CD4-positive, alpha-beta T cell treated with Interleukin-17A for 4 hours (primary cell): Measurements from ENCODE around the gene PCDHGA7.
A peak's percentile ranks its signal among the peaks of the same experiment; 100 is the strongest.
"Not testable (repeated sequence)": the region's sequence is repeated elsewhere in the genome, so short reads cannot be mapped to it uniquely, and the experiment has no call there.

ENCODE experiments used
- DNase-seq: peaks from one replicate; pipeline ENCODE4 v3.0.0-alpha.2; 2020; ENCODE audit warnings: mixed read lengths

PCDHGA7 gene

DNA sequence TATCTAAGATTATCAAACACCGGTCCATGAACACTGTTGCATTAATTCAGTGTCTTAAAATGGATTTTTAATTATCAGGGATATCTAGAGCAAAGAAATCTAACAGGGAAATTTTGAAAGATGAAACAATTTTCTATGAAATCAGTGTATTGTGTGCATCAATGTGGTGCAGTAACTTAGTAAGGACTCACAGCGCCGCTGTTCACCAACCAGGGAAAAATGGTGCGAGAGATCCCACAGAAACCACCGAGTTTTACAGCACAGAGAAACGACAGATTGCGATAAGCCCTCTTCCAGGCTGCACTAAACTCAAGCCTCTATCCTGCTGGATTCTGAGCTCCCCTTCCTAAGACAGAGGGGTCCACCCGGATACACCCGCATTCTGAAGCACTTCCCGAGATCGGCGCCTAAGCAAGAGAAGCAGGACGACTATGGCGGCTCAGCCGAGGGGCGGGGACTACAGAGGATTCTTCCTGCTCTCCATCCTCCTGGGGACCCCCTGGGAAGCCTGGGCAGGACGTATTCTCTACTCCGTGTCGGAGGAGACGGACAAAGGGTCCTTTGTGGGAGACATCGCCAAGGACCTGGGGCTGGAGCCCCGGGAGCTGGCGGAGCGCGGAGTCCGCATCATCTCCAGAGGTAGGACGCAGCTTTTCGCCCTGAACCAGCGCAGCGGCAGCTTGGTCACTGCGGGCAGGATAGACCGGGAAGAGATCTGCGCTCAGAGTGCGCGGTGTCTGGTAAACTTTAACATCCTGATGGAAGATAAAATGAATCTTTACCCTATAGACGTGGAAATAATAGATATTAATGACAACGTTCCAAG is at the start of gene PCDHGA7:
Gene PCDHGA7, plus strand, starts transcription at position 274 of the 826 bp plus-strand sequence. Its CDS starts 158 bp downstream, at position 432.
- no peak for DNase-seq

DNA sequence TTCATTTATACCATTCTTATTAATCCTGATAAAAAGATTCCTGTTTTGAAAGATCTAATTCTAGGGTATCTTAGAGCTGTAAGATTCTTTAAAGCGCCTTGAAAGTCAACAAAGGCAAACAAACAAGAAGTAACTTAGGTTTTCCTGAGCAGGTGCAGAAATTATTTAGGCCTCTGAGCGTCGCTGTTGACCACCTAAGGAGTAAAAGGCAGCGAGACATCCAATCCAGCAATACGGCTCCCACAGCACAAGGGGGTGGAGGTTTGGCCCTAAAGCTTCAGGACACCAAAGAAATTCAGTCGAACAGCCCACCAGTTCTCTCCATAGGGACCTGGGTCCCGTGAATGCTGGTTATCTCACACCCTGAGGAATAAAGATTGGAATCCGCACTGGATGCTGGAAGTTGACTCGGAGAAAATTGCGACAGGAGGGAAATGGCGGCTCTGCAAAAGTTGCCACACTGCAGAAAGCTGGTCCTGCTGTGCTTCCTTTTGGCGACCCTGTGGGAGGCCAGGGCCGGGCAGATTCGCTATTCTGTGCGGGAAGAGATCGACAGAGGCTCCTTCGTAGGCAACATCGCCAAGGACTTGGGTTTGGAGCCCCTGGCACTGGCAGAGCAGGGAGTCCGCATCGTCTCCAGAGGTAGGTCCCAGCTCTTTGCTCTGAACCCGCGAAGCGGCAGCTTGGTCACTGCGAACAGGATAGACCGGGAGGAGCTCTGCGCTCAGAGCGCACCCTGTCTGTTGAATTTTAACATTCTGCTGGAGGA is 43.8 kb upstream of the PCDHGA7 start, which contains the start of gene PCDHGA2:
Gene PCDHGA2, plus strand, starts transcription at position 223 of the 769 bp plus-strand sequence.
- no peak for DNase-seq

DNA sequence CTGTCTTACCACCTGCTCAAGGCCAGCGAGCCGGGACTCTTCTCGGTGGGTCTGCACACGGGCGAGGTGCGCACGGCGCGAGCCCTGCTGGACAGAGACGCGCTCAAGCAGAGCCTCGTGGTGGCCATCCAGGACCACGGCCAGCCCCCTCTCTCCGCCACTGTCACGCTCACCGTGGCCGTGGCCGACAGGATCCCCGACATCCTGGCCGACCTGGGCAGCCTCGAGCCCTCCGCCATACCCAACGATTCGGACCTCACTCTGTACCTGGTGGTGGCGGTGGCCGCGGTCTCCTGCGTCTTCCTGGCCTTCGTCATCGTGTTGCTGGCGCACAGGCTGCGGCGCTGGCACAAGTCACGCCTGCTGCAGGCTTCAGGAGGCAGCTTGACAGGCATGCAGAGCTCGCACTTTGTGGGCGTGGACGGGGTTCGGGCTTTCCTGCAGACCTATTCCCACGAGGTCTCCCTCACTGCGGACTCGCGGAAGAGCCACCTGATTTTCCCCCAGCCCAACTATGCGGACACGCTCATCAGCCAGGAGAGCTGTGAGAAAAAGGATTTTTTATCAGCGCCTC is 41.7 kb upstream of the PCDHGA7 start:
- DNase-seq = not testable (repeated sequence)

DNA sequence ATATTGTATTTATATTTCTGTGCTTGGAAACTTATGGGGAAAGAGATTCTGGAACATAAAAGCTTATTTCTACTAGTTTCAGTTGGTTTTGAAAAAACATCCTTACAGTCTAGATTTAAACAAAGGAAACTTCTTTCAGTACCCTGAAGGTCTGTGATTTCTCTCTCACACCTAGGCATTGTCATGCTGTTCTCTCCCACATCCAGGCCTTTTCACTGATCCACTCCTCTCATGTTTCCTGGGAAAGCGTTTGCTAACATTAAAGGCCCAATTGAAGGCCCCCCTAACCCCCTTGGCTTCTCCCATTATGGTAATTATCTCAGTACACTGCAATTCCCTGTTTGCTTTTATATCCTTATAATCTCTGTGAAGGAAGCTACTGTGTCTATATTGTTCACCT is 39.8 kb upstream of the PCDHGA7 start:
- DNase-seq = no peak

DNA sequence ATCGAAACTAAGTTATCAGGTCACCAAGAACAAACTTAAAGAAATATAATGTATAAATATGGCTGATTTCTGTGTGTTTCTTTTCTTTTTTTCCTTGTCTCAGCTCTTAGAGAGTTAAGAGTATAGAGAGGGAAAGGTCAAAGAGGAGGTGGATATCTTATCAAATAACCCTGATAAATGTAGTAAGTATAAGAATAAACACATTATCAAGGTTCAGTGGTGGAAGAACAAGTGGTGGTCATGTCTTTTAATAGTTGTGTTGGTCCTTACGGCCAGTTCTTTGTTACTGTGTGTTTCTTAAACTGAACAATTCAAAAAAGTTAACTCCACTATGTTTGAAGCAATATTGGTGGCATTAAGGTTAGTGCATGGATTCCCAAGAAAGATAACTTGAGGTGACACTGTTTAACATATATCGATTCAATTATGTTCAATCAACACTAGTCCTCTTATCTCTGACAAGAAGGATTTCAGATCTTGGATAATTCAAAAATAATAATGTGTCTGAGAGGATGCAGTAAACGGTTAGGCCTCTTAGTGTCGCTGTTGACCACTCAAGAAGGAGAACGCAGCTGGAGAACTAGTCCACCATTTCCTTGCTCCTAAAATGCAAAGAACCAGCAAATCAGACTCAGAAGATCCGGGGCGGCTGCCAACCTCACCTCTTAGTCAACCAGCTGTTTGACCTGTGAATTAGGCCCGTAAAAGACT is 39.1 kb upstream of the PCDHGA7 start, which contains the start of gene PCDHGA3:
Gene PCDHGA3, plus strand, starts transcription at position 588 of the 711 bp plus-strand sequence. CDS start 205 bp downstream, outside the sequence.
- DNase-seq = no peak

DNA sequence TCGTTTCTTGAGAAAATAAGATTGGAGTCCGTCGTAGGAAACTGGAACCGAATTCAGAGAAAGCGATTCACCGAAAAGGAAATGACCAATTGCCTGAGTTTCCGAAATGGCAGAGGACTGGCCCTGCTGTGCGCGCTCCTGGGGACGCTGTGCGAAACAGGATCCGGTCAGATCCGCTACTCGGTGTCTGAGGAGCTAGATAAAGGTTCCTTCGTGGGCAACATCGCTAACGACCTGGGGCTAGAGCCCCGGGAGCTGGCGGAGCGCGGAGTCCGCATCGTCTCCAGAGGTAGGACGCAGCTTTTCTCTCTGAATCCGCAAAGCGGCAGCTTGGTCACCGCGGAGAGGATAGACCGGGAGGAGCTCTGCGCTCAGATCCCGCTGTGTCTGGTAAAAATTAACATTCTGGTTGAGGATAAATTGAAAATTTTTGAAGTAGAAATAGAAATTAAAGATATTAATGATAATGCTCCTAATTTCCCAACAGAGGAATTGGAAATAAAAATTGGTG is 38.5 kb upstream of the PCDHGA7 start:
- no peak for DNase-seq

DNA sequence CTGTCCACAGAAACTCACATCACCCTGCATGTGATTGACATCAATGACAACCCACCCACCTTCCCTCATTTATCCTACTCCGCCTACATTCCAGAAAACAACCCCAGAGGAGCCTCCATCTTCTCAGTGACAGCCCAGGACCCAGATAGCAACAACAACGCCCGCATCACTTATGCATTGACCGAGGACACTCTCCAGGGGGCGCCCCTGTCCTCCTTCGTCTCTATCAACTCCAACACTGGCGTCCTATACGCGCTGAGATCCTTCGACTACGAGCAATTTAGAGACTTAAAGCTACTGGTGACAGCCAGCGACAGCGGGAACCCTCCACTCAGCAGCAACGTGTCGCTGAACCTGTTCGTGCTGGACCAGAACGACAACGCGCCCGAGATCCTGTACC is 37.2 kb upstream of the PCDHGA7 start:
- no peak for DNase-seq

DNA sequence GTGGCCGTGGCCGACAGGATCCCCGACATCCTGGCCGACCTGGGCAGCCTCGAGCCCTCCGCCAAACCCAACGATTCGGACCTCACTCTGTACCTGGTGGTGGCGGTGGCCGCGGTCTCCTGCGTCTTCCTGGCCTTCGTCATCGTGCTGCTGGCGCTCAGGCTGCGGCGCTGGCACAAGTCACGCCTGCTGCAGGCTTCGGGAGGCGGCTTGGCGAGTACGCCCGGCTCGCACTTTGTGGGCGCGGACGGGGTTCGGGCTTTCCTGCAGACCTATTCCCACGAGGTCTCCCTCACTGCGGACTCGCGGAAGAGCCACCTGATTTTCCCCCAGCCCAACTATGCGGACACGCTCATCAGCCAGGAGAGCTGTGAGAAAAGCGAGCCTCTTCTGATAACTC is 36.5 kb upstream of the PCDHGA7 start:
- DNase-seq = not testable (repeated sequence)

DNA sequence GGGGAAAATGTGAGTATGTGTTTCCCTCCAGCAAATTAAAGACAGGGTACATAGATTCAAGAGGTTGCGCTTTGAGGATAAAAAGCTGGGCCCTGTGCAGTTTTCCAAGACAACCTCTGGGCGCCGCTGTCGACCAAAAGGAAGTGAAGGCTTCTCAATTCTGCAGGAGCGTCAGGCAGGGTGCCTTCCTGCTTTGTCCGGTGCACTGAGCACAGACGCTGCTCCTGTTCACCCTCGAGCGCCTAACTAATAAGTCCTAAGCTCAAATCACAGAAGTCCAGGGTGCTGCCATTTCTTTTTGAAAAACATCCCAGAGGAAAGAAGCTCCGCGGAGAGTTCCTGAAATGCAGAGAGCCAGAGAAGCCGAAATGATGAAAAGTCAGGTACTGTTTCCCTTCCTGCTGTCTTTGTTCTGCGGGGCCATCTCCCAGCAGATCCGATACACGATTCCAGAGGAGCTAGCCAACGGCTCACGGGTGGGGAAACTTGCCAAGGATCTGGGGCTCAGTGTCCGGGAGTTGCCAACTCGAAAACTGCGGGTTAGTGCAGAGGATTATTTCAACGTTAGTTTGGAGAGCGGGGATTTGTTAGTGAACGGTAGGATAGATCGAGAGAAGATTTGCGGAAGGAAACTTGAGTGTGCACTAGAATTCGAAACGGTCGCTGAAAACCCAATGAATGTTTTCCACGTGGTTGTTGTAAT is 32.5 kb upstream of the PCDHGA7 start, which contains the start of gene PCDHGB1:
Gene PCDHGB1, plus strand, starts transcription at position 183 of the 703 bp plus-strand sequence. Its CDS starts 162 bp downstream, at position 345.
- DNase-seq = peak; percentile 44

DNA sequence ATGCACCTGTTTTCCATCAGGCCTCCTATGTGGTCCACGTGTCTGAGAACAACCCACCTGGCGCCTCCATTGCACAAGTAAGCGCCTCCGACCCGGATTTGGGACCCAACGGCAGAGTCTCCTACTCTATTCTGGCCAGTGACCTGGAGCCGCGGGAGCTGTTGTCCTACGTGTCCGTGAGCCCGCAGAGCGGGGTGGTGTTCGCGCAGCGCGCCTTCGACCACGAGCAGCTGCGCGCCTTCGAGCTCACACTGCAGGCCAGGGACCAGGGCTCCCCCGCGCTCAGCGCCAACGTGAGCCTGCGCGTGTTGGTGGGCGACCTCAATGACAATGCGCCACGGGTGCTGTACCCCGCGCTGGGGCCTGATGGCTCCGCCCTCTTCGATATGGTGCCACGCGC is 31.0 kb upstream of the PCDHGA7 start:
- DNase-seq = no peak

DNA sequence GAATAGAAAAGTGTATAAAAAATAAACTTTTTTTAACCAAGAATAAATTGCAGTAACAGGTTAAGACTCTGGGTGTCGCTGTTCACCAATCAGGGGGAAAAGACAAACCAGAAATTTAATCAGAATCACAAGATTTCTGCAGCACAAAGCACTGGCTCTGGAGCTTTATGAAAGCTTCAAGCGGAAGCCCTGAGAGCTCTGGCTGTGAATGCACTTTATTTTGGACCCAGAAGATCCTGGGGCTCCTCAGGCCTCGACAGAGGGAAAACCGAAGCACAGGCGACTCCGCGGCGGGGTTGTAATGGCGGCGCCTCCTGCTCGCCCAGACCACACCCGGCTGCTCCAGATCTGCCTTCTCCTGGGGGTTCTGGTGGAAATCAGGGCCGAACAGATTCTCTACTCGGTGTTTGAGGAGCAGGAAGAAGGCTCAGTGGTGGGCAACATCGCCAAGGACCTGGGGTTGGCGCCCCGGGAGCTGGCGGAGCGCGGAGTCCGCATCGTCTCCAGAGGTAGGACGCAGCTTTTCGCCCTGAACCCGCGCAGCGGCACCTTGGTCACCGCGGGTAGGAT is 27.6 kb upstream of the PCDHGA7 start, which contains the start of gene PCDHGA4:
Gene PCDHGA4, plus strand, starts transcription at position 122 of the 570 bp plus-strand sequence. Its CDS starts 87 bp downstream, at position 209.
- DNase-seq = no peak

DNA sequence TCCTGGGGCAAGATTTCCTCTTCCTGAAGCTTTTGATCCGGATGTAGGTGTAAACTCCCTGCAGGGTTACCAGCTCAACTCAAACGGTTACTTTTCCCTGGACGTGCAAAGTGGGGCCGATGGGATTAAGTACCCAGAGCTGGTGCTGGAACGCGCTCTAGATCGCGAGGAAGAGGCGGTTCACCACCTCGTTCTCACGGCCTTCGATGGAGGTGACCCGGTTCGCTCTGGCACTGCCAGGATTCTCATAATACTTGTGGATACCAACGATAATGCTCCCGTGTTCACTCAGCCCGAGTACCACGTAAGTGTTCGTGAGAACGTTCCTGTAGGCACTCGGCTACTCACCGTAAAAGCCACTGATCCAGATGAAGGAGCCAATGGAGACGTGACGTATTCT is 26.9 kb upstream of the PCDHGA7 start:
- DNase-seq = no peak

DNA sequence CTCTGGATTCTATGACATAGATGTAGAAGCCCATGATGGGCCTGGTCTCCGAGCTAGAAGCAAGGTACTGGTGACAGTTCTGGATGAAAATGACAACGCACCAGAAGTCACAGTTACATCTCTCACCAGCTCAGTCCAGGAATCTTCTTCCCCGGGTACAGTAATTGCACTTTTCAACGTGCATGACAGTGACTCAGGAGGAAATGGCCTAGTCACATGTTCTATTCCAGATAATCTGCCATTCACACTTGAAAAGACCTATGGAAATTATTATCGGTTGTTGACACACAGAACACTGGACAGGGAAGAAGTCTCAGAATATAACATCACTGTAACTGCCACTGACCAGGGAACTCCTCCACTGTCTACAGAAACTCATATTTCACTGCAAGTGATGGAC is 26.4 kb upstream of the PCDHGA7 start:
- no peak for DNase-seq

DNA sequence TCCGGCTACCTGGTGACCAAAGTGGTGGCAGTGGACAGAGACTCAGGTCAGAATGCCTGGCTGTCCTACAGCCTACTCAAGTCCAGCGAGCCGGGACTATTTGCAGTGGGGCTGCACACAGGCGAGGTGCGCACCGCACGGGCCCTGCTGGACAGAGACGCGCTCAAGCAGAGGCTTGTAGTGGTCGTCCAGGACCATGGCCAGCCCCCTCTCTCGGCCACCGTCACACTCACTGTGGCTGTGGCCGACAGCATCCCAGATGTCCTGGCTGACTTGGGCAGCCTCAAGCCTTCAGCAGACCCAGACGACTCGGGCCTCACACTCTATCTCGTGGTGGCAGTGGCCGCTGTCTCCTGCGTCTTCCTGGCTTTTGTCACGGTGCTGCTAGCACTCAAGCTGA is 25.6 kb upstream of the PCDHGA7 start:
- DNase-seq = no peak

DNA sequence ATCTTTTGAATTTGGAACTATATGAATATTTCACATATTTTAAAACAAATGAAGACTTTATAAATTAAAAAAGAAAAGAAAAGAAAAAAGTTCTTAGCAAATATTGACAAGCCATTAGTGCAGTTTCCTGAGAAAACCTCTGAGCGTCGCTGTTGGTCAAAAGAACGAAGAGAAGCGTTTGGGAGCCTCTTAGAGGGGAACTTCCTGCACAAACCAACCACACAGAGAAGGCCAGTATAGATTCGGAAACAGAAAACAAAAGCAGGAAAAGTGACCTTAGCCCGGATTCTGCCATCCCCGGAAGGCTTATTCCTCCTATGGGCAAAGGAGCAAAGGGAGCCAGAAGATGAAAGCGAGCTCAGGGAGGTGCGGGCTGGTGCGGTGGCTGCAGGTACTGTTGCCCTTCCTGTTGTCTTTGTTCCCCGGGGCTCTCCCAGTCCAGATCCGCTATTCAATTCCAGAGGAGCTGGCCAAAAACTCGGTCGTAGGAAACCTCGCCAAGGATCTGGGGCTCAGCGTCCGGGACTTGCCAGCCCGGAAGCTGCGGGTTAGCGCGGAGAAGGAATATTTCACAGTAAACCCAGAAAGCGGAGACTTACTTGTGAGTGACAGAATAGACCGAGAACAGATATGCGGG is 22.6 kb upstream of the PCDHGA7 start, which contains the start of gene PCDHGB2:
Gene PCDHGB2, plus strand, starts transcription at position 205 of the 637 bp plus-strand sequence. Its CDS starts 142 bp downstream, at position 347.
- DNase-seq = no peak

DNA sequence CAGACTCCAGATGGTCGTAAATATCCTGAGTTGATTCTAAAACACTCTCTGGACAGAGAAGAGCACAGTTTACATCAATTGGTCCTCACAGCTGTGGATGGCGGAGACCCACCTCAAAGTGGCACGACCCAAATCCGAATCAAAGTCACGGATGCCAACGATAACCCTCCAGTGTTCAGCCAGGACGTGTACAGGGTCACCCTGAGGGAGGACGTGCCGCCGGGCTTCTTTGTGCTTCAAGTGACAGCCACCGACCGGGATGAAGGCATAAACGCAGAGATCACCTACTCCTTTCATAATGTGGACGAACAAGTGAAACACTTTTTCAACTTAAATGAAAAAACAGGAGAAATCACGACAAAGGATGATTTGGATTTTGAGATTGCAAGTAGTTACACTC is 21.9 kb upstream of the PCDHGA7 start:
- DNase-seq = no peak

DNA sequence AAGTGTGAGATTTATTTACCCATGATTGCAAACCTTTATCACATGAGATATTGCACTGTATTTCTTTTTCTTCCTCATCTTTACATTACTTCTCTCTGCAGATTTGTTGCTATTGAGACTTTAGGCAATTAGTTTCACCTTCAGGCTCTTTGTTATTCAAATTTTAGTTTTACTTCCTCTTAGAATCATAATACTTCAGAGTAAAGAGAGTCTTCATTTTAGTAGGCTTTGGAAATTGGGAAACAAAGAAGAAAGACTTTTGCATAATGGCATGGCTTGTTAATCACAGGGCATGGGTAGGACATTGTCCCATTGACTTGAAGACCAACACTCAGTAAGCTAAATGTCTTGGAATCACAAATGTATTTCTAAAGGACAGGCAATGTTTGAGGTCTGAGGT is 19.8 kb upstream of the PCDHGA7 start:
- DNase-seq = no peak

DNA sequence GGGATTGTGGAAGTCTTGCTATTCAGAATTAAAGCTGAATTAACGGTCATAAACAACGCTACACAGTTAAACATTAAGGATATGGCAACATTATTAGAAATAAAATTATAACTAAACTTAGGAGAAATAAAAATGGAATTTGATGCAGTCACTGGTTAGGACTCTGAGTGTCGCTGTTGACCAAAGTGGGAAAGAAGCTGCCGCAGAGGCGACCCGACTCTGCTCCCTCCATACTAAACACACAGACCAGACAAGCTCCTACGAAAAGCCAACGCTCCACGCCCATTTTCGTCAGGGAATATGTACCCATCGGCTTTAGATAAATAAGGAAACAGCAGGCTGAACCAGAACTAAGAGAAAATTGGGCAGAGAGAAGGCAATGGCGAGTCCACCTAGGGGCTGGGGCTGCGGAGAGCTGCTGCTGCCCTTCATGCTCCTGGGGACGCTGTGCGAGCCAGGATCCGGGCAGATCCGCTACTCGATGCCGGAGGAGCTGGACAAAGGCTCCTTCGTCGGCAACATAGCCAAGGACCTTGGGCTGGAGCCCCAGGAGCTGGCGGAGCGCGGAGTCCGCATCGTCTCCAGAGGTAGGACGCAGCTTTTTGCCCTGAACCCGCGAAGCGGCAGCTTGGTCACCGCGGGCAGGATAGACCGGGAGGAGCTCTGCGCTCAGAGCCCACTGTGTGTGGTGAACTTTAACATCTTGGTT is 18.4 kb upstream of the PCDHGA7 start, which contains the start of gene PCDHGA5:
Gene PCDHGA5, plus strand, starts transcription at position 211 of the 709 bp plus-strand sequence. Its CDS starts 169 bp downstream, at position 380.
- DNase-seq = no peak

DNA sequence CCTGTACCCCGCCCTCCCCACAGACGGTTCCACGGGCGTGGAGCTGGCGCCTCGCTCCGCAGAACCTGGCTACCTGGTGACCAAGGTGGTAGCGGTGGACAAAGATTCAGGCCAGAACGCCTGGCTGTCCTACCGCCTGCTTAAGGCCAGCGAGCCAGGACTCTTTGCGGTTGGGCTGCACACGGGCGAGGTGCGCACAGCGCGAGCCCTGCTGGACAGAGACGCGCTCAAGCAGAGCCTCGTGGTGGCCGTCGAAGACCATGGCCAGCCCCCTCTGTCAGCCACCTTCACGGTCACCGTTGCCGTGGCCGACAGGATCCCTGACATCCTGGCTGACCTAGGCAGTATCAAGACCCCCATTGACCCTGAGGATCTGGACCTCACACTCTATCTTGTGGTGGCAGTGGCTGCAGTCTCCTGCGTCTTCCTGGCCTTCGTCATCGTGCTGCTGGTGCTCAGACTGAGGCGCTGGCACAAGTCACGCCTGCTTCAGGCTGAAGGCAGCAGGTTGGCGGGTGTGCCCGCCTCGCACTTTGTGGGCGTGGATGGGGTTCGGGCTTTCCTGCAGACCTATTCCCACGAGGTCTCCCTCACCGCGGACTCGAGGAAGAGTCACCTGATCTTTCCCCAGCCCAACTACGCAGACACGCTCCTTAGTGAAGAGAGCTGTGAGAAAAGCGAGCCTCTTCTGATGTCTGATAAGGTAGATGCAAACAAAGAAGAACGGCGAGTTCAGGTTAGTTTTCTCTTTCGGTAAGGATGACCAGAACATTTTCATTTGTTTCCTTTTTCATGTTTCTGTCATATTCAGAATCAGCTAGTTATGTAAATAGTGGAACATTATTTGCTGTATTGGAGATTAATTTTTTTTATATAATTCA is 16.3 kb upstream of the PCDHGA7 start:
- no peak for DNase-seq
